SK-N-SH treated with all-trans-retinoic acid at 6 μM for 48 hours (cell line): ENCODE results near the gene RPGRIP1L.

ENCODE experiments used
- ATAC-seq: fragments of 200-7000 bp; cut with Tn5 transposase; 3 replicates; pipeline ENCODE4 v1.9.1; 2020; ENCODE audit warnings: mild to moderate bottlenecking, moderate library complexity
- ARNTL ChIP-seq: fragments of 450-650 bp; formaldehyde crosslinking; IDR thresholded peaks from 2 replicates; pipeline ENCODE4 v1.5.0; 2020; ENCODE audit warnings: low read depth, mild to moderate bottlenecking, moderate library complexity, borderline replicate concordance
- BACH2 ChIP-seq: fragments of 250-450 bp; sonication (Bioruptor Pico); IDR thresholded peaks from 2 replicates; pipeline ENCODE4 v1.9.0; 2021; ENCODE audit warnings: mild to moderate bottlenecking, borderline replicate concordance
- CREB5 ChIP-seq: fragments of 250-450 bp; sonication (Bioruptor Pico); IDR thresholded peaks from 2 replicates; pipeline ENCODE4 v1.5.1; 2020; ENCODE audit warnings: low read depth, mild to moderate bottlenecking, moderate library complexity
- CSRNP3 ChIP-seq: fragments of 250-450 bp; sonication (Bioruptor Pico); IDR thresholded peaks from 2 replicates; pipeline ENCODE4 v1.5.1; 2021; ENCODE audit warnings: mild to moderate bottlenecking, moderate library complexity
- GLIS3 ChIP-seq: fragments of 250-450 bp; sonication (Bioruptor Pico); IDR thresholded peaks from 2 replicates; pipeline ENCODE4 v1.5.0; 2020; ENCODE audit warnings: mild to moderate bottlenecking, moderate library complexity
- PATZ1 ChIP-seq: fragments of 250-450 bp; sonication (Bioruptor Pico); IDR thresholded peaks from 2 replicates; pipeline ENCODE4 v1.8.0; 2020; ENCODE audit warnings: mild to moderate bottlenecking, moderate library complexity, borderline replicate concordance
- POU6F1 ChIP-seq: fragments of 250-450 bp; sonication (Bioruptor Pico); IDR thresholded peaks from 2 replicates; pipeline ENCODE4 v1.8.0; 2021; ENCODE audit warnings: low read depth, mild to moderate bottlenecking, moderate library complexity, borderline replicate concordance
- RARB ChIP-seq: fragments of 250-450 bp; sonication (Bioruptor Pico); IDR thresholded peaks from 2 replicates; pipeline ENCODE4 v1.8.0; 2021; ENCODE audit warnings: mild to moderate bottlenecking, moderate library complexity
- SNAI2 ChIP-seq: fragments of 250-450 bp; sonication (Bioruptor Pico); IDR thresholded peaks from 2 replicates; pipeline ENCODE4 v1.5.0; 2020; ENCODE audit warnings: mild to moderate bottlenecking, moderate library complexity
- TCF4 ChIP-seq: fragments of 250-450 bp; sonication (Bioruptor Pico); IDR thresholded peaks from 2 replicates; pipeline ENCODE4 v1.8.0; 2021; ENCODE audit warnings: mild to moderate bottlenecking, moderate library complexity, borderline replicate concordance
- TOX ChIP-seq: fragments of 250-450 bp; sonication (Bioruptor Pico); IDR thresholded peaks from 2 replicates; pipeline ENCODE4 v1.8.0; 2021; ENCODE audit warnings: mild to moderate bottlenecking, moderate library complexity, borderline replicate concordance
- TSHZ2 ChIP-seq: fragments of 250-450 bp; sonication (Bioruptor Pico); IDR thresholded peaks from 2 replicates; pipeline ENCODE4 v1.5.0; 2020; ENCODE audit warnings: mild to moderate bottlenecking, moderate library complexity
- ZC3H10 ChIP-seq: fragments of 250-450 bp; sonication (Bioruptor Pico); IDR thresholded peaks from 2 replicates; pipeline ENCODE4 v1.5.1; 2021; ENCODE audit warnings: mild to moderate bottlenecking, moderate library complexity
- ZFP3 ChIP-seq: fragments of 250-450 bp; sonication (Bioruptor Pico); IDR thresholded peaks from 2 replicates; pipeline ENCODE4 v1.5.0; 2020; ENCODE audit warnings: mild to moderate bottlenecking, moderate library complexity
- ZNF565 ChIP-seq: fragments of 450-650 bp; formaldehyde crosslinking; conservative IDR thresholded peaks from 2 replicates; pipeline ENCODE4 v1.5.0; 2020; ENCODE audit warnings: low read depth, mild to moderate bottlenecking, moderate library complexity
- ZNF8 ChIP-seq: fragments of 450-650 bp; formaldehyde crosslinking; IDR thresholded peaks from 2 replicates; pipeline ENCODE4 v1.5.0; 2020; ENCODE audit warnings: mild to moderate bottlenecking, moderate library complexity

RPGRIP1L gene

GRCh38 chr16:53678155-53678554 lies 25.5 kb downstream of the RPGRIP1L start:
- TF ChIP-seq ZC3H10 (CRISPR knock-in tag) (no peak), RARB (CRISPR knock-in tag) (no peak), PATZ1 (CRISPR knock-in tag) (no peak)

GRCh38 chr16:53673189-53673588 lies 30.5 kb downstream of the RPGRIP1L start:
- no peak for TF ChIP-seq CSRNP3 (CRISPR knock-in tag)
- TF ChIP-seq GLIS3 (CRISPR knock-in tag): no peak
- no peak for TF ChIP-seq TCF4
- TF ChIP-seq BACH2: no peak
- no peak for TF ChIP-seq CREB5 (CRISPR knock-in tag)
- no peak for TF ChIP-seq TSHZ2 (CRISPR knock-in tag)
- no peak for TF ChIP-seq ZNF8 (CRISPR knock-in tag)
- no peak for TF ChIP-seq PATZ1 (CRISPR knock-in tag)
- no peak for TF ChIP-seq POU6F1 (CRISPR knock-in tag)
- ATAC-seq: no peak

More at GRCh38 chr16:53678155-53678554, 25.5 kb downstream of the RPGRIP1L start:
- ATAC-seq: no peak

GRCh38 chr16:53672461-53672860 lies 31.2 kb downstream of the RPGRIP1L start:
- no peak for ATAC-seq
- TF ChIP-seq SNAI2 (CRISPR knock-in tag): no peak
- no peak for TF ChIP-seq ZC3H10 (CRISPR knock-in tag)
- no peak for TF ChIP-seq ZNF565 (CRISPR knock-in tag)
- TF ChIP-seq BACH2: no peak
- TF ChIP-seq ARNTL (CRISPR knock-in tag): no peak
- TF ChIP-seq TOX (CRISPR knock-in tag): no peak
- TF ChIP-seq CREB5 (CRISPR knock-in tag): no peak
- TF ChIP-seq ZFP3 (CRISPR knock-in tag): no peak
- TF ChIP-seq CSRNP3 (CRISPR knock-in tag): no peak
- no peak for TF ChIP-seq TSHZ2 (CRISPR knock-in tag)
- TF ChIP-seq, all 23 proteins: peak for 0
